ENCODE measurements around the gene CAMTA1. TPM values are rescaled to one million over a fixed set of nuclear protein-coding genes. Genes with fewer than 3 reads are reported as not detected.
A peak's percentile ranks its signal among the peaks of the same experiment; 100 is the strongest.

The CAMTA1 gene
- total RNA-seq, 1 experiment from 2014 or later, result 69.5 TPM

GRCh38 chr1:6859415-6860343 is 74.4 kb downstream of the CAMTA1 start:
- Histone ChIP-seq H3K9ac (ENCODE audit: low read length) (no peak overlapping the region), H3K4me1 (ENCODE audit: control insufficient read depth in 1 of 2, insufficient read depth in 2 of 2, low read length in 2 of 2) (peaks cover 32 to 36% of the 10 kb centered on the region in 2 experiments), H3K4me3 (replicated peaks in 1 of 2; ENCODE audit: low read depth in 1 of 2, low read length in 2 of 2) (peak overlapping the region in 1 of 2 experiments; percentile 34; a peak in 2 of 4 replicates), H3K9me3 (ENCODE audit: control insufficient read depth in 1 of 2, insufficient read depth in 1 of 2, low read depth in 1 of 2, low read length in 2 of 2) (no peaks in the 10 kb centered on the region), H4K20me1 (ENCODE audit: insufficient read depth) (no peaks in the 10 kb centered on the region; the same call in 1 of the 2 replicates), H2AFZ (ENCODE audit: low read depth, low read length, poor library complexity, severe bottlenecking) (no peak overlapping the region), H3K4me2 (ENCODE audit: low read length) (peak overlapping the region; percentile 78), H3K9me2 (ENCODE audit: insufficient read depth) (no peaks in the 10 kb centered on the region), H3K27me3 (ENCODE audit: insufficient read depth, low read length) (no peaks in the 10 kb centered on the region), H3K79me2 (ENCODE audit: insufficient read depth, low read length) (peaks cover 7% of the 10 kb centered on the region; the same call in 1 of the 2 replicates), H3K36me3 (ENCODE audit: control insufficient read depth in 1 of 2, insufficient read depth in 2 of 2, low read length in 2 of 2) (no peaks in the 10 kb centered on the region), H3K27ac (ENCODE audit: low read depth, low read length) (peak overlapping the region; percentile 55)
- intact Hi-C loops (cut with micrococcal nuclease), result no loop called here
- DNase-seq (ENCODE audit: low read depth, low spot score) (peak; percentile 73), ATAC-seq (peak; percentile 76)
- ChIA-PET RAD21 (ENCODE audit: low non-redundant PET in 1 of 2, low total read pairs in 2 of 2, uncharacterized antibody in 2 of 2, unreplicated experiment in 2 of 2) (no interaction called here), POLR2A (no interaction called here), CTCF (no interaction called here)
- BruUV-seq (replicated peaks), result no TSS peak
- TF ChIP-seq TCF7L2 (IDR thresholded peaks at IDR 0.05; ENCODE audit: borderline replicate concordance, extremely low read depth, insufficient read depth, insufficient read length) (no peak), EZH2phosphoT487 (IDR thresholded peaks at IDR 0.05; ENCODE audit: borderline replicate concordance) (no peak), ZNF274 (IDR thresholded peaks at IDR 0.05; ENCODE audit: low read depth, low read length) (no peak), FOSL1 (IDR thresholded peaks at IDR 0.05; ENCODE audit: low read depth) (peak; percentile 78), POLR2A (IDR thresholded peaks at IDR 0.05; ENCODE audit: borderline replicate concordance, extremely low read depth, insufficient read depth, insufficient read length) (no peak), MAX (IDR thresholded peaks at IDR 0.05) (no peak), ZFX (IDR thresholded peaks at IDR 0.05) (no peak), SRF (IDR thresholded peaks at IDR 0.05; ENCODE audit: low read depth) (peak; percentile 30; the same call in 1 of the 2 replicates), ATF3 (IDR thresholded peaks at IDR 0.05) (0 out of 2 replicates have a peak, but pooled peaks have one; percentile 28), CTCF (IDR thresholded peaks at IDR 0.05 in 2 of 3, conservative IDR thresholded peaks at IDR 0.05 in 1 of 3; ENCODE audit: borderline replicate concordance in 1 of 3, insufficient read depth in 1 of 3, low read depth in 2 of 3, low read length in 2 of 3) (no peak), JUND (IDR thresholded peaks at IDR 0.05) (peak; percentile 74), CBX3 (IDR thresholded peaks at IDR 0.05; ENCODE audit: low read depth) (no peak), REST (IDR thresholded peaks at IDR 0.05; ENCODE audit: low read depth) (no peak), POLR2AphosphoS5 (IDR thresholded peaks at IDR 0.05; ENCODE audit: low read depth, low read length) (no peak), SIN3A (IDR thresholded peaks at IDR 0.05; ENCODE audit: low read depth) (no peak), RAD21 (IDR thresholded peaks at IDR 0.05; ENCODE audit: low read depth) (no peak), SP1 (IDR thresholded peaks at IDR 0.05; ENCODE audit: low read depth) (peak; percentile 21; the same call in 1 of the 2 replicates), CEBPB (IDR thresholded peaks at IDR 0.05; ENCODE audit: low read depth) (no peak), ELF1 (IDR thresholded peaks at IDR 0.05; ENCODE audit: borderline replicate concordance, low read depth) (no peak)

Data from HCT116 (cell line).